Right ventricle myocardium inferior (tissue), 1 donor: ENCODE data around the gene TMEM109. TPM values are rescaled to one million over a fixed set of nuclear protein-coding genes. Genes with fewer than 3 reads are reported as not detected.

ENCODE experiments used
- total RNA-seq: library from RNA; stranded (reverse); fragmentation: NEBNext Ultra II Directional; extraction: Animal tissue kit (Norgen Biotek cat#: 25700); gene quantifications from one replicate; pipeline ENCODE4 v1.2.1, GENCODE V29; 2021
- donor health status: DM: no; HTN: yes; CAD: no; lungs with severe emphysema.

Gene TMEM109
- total RNA-seq, 1 donor from 2014 or later: 97.5 TPM

Other genes starting within 250 kb of the TMEM109 start
- not detected for gene MS4A8, start 214.5 kb upstream of the TMEM109 start, total RNA-seq
- not detected for gene MS4A18, start 189.4 kb upstream of the TMEM109 start, total RNA-seq
- gene MS4A15, start 157.3 kb upstream of the TMEM109 start, total RNA-seq: not detected
- not detected for gene MS4A10, start 128.8 kb upstream of the TMEM109 start, total RNA-seq
- 9.3 TPM for gene CCDC86, start 72.0 kb upstream of the TMEM109 start, total RNA-seq
- gene PTGDR2, start 58.2 kb upstream of the TMEM109 start, total RNA-seq: 2.4 TPM
- 0.14 TPM for gene ZP1, start 46.6 kb upstream of the TMEM109 start, total RNA-seq
- gene PRPF19, start 7.6 kb upstream of the TMEM109 start, total RNA-seq: 41.1 TPM
- 6.3 TPM for gene TMEM132A, start 10.3 kb downstream of the TMEM109 start, total RNA-seq
- gene SLC15A3, start 38.0 kb downstream of the TMEM109 start, total RNA-seq: 20.8 TPM
- gene CD6, start 57.5 kb downstream of the TMEM109 start, total RNA-seq: 0.22 TPM
- not detected for gene CD5, start 188.3 kb downstream of the TMEM109 start, total RNA-seq
- gene VPS37C, start 247.3 kb downstream of the TMEM109 start, total RNA-seq: 16.5 TPM